Neural cell (in vitro differentiated cells): Measurements from ENCODE around the gene TNS2. TPM values are rescaled to one million over a fixed set of nuclear protein-coding genes. Genes with fewer than 3 reads are reported as not detected.

Experiments used
- H2AFZ ChIP-seq: fragments of 200-600, 300-800 bp; sonication (generic), shearing (Covaris generic); 2 replicates; pipeline ENCODE4 v1.6.0; 2014; ENCODE audit warnings: low read depth, mild to moderate bottlenecking, antibody characterized with exemption, low read length, moderate library complexity
- H3F3A ChIP-seq: fragments of 200-600 bp; shearing (Covaris generic); 2 replicates; pipeline ENCODE4 v1.6.1; 2016; ENCODE audit warnings: mild to moderate bottlenecking, moderate library complexity, mixed read lengths, antibody characterized with exemption, low read length; ENCODE audit not compliant: insufficient read depth, poor library complexity, severe bottlenecking
- H3K27ac ChIP-seq: fragments of 200-600, 300-800 bp; sonication (generic), shearing (Covaris generic); 2 replicates; pipeline ENCODE4 v1.5.1; 2014; ENCODE audit warnings: mild to moderate bottlenecking, low read length, moderate library complexity
- H3K27me3 ChIP-seq: fragments of 300-800, 200-600 bp; sonication (generic), shearing (Covaris generic); 2 replicates; pipeline ENCODE4 v1.6.0; 2014; ENCODE audit warnings: mild to moderate bottlenecking, low read depth, low read length, moderate library complexity; ENCODE audit not compliant: insufficient read depth
- H3K36me3 ChIP-seq: fragments of 300-800, 200-600 bp; sonication (generic), shearing (Covaris generic); 2 replicates; pipeline ENCODE4 v1.5.1; 2014; ENCODE audit warnings: mild to moderate bottlenecking, antibody characterized with exemption, low read length, moderate library complexity; ENCODE audit not compliant: insufficient read depth
- H3K4me2 ChIP-seq: fragments of 300-800, 200-600 bp; sonication (generic), shearing (Covaris generic); 2 replicates; pipeline ENCODE4 v1.6.0; 2014; ENCODE audit warnings: mild to moderate bottlenecking, low read length
- H3K4me3 ChIP-seq: fragments of 300-800, 200-600 bp; sonication (generic), shearing (Covaris generic); 2 replicates; pipeline ENCODE4 v1.5.1; 2014; ENCODE audit warnings: mild to moderate bottlenecking, low read length, moderate library complexity
- H3K79me2 ChIP-seq: fragments of 200-600 bp; shearing (Covaris generic); replicated peaks from 2 replicates; pipeline ENCODE4 v1.6.0; 2014; ENCODE audit warnings: mild to moderate bottlenecking, low read length, moderate library complexity; ENCODE audit not compliant: insufficient read depth
- H3K9ac ChIP-seq: fragments of 300-800, 200-600 bp; sonication (generic), shearing (Covaris generic); 2 replicates; pipeline ENCODE4 v1.6.1; 2016; ENCODE audit warnings: mild to moderate bottlenecking, low read length, mixed read lengths
- H3K9me2 ChIP-seq: fragments of 200-600 bp; shearing (Covaris generic); 2 replicates; pipeline ENCODE4 v1.6.1; 2016; ENCODE audit warnings: mild to moderate bottlenecking, low read length, mixed read lengths; ENCODE audit not compliant: insufficient read depth
- H3K9me3 ChIP-seq: fragments of 200-600, 300-800 bp; sonication (generic), shearing (Covaris generic); 2 replicates; pipeline ENCODE4 v1.6.1; 2016; ENCODE audit warnings: mild to moderate bottlenecking, mixed run types, low read length, moderate library complexity, mixed read lengths
- H4K20me1 ChIP-seq: fragments of 200-600 bp; shearing (Covaris generic); 2 replicates; pipeline ENCODE4 v1.6.1; 2016; ENCODE audit warnings: mild to moderate bottlenecking, mixed run types; ENCODE audit not compliant: insufficient read depth
- CTCF ChIP-seq: fragments of 450-650 bp; IDR thresholded peaks from 2 replicates; pipeline ENCODE4 v1.5.1; 2014; ENCODE audit warnings: antibody characterized with exemption, mild to moderate bottlenecking, moderate library complexity; ENCODE audit not compliant: poor library complexity, severe bottlenecking
- EP300 ChIP-seq: fragments of 450-650 bp; conservative IDR thresholded peaks from 2 replicates; pipeline ENCODE4 v1.6.1; 2014; ENCODE audit warnings: antibody characterized with exemption, mild to moderate bottlenecking, moderate library complexity; ENCODE audit not compliant: poor library complexity, severe bottlenecking
- EZH2 ChIP-seq: fragments of 200-600, 300-800 bp; shearing (Covaris generic), sonication (generic); IDR thresholded peaks from 2 replicates; pipeline ENCODE4 v1.6.1; 2014; ENCODE audit warnings: antibody characterized with exemption, low read length, borderline replicate concordance, mild to moderate bottlenecking; ENCODE audit not compliant: insufficient read depth, poor library complexity, severe bottlenecking
- MXI1 ChIP-seq: fragments of 450-650 bp; conservative IDR thresholded peaks from 2 replicates; pipeline ENCODE4 v1.6.1; 2014; ENCODE audit warnings: antibody characterized with exemption, mild to moderate bottlenecking; ENCODE audit not compliant: poor library complexity, severe bottlenecking
- POLR2AphosphoS5 ChIP-seq: IDR thresholded peaks from 2 replicates; pipeline ENCODE4 v1.6.1; 2012
- RAD21 ChIP-seq: fragments of 450-650 bp; conservative IDR thresholded peaks from 2 replicates; pipeline ENCODE4 v1.6.1; 2014; ENCODE audit warnings: antibody characterized with exemption, mild to moderate bottlenecking, moderate library complexity
- REST ChIP-seq: IDR thresholded peaks from 2 replicates; pipeline ENCODE4 v1.6.1; 2012; ENCODE audit warnings: borderline replicate concordance
- SMC3 ChIP-seq: fragments of 450-650 bp; conservative IDR thresholded peaks from 2 replicates; pipeline ENCODE4 v1.6.1; 2014; ENCODE audit warnings: antibody characterized with exemption, mild to moderate bottlenecking, moderate library complexity; ENCODE audit not compliant: poor library complexity
- TAF1 ChIP-seq: IDR thresholded peaks from 2 replicates; pipeline ENCODE4 v1.6.1; 2012; ENCODE audit warnings: low read depth
- polyA plus RNA-seq: library from polyadenylated mRNA; depleted of rRNA; stranded (reverse); fragments of >200 nt; gene quantifications from 2 replicates; pipeline ENCODE4 v1.2.3, GENCODE V29; 2014

Gene TNS2
- polyA plus RNA-seq, 1 donor from 2014 or later: 4.2 TPM

DNA sequence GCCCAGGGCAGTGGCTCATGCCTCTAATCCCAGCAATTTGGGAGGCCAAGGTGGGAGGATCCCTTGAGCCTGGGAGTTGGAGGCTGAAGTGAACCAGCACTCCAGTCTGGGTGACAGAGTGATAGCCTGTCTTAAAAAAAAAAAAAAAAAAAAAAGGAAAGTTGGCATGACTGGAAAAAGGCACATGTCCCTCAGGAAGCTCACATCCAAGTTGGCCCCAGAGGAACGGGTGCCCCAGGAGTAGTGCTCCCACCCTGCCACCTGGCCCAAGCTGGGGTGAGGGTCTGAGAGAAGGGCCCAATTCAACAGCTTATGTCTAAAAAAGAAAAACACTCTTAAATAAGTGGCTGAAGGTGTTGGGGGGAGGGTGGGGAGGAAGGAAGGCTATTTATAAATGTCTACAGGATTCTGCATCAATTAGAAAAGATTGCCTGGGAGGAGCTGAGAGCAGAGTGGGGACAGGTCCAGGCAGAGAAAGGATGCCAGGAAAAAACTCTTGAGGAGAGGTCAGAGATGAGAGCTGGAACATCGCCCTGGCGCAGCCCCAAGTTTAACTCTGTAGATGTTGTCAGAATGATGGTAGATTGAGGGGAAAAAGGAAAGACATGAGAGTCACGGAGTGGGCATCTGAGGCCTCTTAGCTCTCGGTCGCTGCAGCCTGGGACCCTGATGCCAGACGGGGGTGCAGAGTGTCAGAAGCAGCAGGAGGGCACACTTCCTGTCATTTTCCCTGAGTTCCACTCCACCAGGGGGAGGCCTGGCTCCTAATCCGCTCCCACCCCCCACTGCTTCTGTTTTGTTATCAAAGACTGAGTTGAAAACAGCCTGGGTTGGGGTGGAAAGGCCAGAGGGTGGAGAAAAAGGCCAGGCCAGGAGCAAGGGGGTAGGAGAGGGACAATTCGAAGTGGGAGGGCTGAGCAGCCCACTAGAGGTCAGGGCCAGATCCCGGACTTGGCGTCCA is 22.0 kb downstream of the TNS2 start:
- Histone ChIP-seq H3F3A (no peaks in the 10 kb centered on the region), H3K79me2 (no peaks in the 10 kb centered on the region), H3K9ac (no peak overlapping the region), H3K4me2 (no peak overlapping the region), H3K27me3 (no peaks in the 10 kb centered on the region), H3K9me2 (no peaks in the 10 kb centered on the region), H2AFZ (no peak overlapping the region), H3K36me3 (peaks cover 5% of the 10 kb centered on the region), H3K9me3 (no peaks in the 10 kb centered on the region), H4K20me1 (no peaks in the 10 kb centered on the region), H3K27ac (no peak overlapping the region), H3K4me3 (no peak overlapping the region)
- no peak for TF ChIP-seq REST
- TF ChIP-seq POLR2AphosphoS5: no peak
- no peak for TF ChIP-seq EP300
- TF ChIP-seq CTCF: no peak
- no peak for TF ChIP-seq MXI1
- TF ChIP-seq EZH2: no peak
- no peak for TF ChIP-seq RAD21
- no peak for TF ChIP-seq SMC3
- TF ChIP-seq TAF1: no peak

DNA sequence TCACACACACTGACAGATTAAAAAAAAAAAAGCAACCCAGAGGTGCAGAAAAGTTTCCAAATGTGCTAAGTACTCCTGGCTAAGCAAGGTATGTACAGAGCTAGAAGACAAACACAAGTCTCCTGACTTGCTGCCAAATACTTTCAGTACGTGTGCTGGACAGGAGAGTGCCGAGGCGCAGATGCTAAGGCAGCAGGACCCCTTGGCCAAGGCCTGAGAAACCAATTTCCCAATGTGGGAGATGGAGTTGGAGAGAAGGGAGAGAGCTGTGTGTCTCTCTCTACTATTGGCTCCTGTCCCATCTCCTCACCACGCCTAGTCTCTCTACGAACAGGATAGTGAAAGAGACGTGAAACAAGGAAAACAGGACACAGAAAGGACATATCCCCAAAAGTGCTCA is 24.0 kb downstream of the TNS2 start:
- no peak overlapping the region for H3K4me2 ChIP-seq
- no peak overlapping the region for H3K9ac ChIP-seq
- no peaks in the 10 kb centered on the region for H4K20me1 ChIP-seq
- no peaks in the 10 kb centered on the region for H3K9me2 ChIP-seq
- H3K79me2 ChIP-seq: peaks cover 12% of the 10 kb centered on the region
- H3K27ac ChIP-seq: no peak overlapping the region
- no peaks in the 10 kb centered on the region for H3K27me3 ChIP-seq
- no peaks in the 10 kb centered on the region for H3K9me3 ChIP-seq
- H3K36me3 ChIP-seq: peaks cover 5% of the 10 kb centered on the region
- TF ChIP-seq TAF1 (no peak), POLR2AphosphoS5 (no peak), EP300 (no peak), CTCF (no peak), EZH2 (no peak), SMC3 (no peak), RAD21 (no peak), REST (no peak), MXI1 (no peak)
- H2AFZ ChIP-seq: no peak overlapping the region
- H3F3A ChIP-seq: no peaks in the 10 kb centered on the region
- H3K4me3 ChIP-seq: no peak overlapping the region
